ENCODE data around the gene ACR. TPM values are rescaled to one million over a fixed set of nuclear protein-coding genes. Genes with fewer than 3 reads are reported as not detected.

The ACR gene
- total and polyA plus RNA-seq, 2 experiments from 2014 or later: not detected

DNA sequence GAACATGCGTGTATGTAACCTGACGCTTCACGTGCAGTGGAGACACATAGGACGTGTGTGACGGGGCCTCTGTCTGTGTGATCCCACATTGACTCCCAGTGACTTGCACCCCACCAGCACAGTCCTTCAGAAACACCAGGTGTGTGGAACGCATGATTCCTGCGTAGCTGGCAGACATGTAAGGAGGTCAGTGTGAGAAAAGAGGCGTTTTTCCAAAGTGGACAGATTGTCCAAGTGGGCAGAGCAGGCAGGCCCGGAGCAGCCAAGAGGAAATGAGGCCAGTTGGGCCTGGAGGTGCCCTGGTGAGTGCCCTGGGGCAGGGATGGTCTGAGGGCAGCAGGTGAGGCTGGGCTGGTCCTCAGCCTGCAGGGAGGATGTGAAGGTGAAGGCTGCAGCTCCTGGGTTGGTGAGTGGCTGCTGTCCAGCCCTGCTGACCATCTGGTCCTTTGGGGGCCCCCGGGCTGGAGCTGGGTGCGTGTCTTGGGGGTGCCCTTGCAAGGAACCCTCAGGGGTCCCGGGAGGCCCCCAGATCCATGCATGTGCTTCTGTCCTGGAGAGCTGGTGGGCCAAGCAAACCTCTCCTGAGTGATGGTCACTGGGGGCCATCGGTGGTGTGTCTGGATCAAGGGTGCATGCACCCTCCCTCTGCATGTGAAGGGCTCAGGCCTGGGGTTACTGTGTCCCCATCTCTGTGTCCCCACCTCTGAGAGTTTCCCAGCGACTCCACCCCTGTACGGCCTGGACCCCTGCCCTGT lies 38.8 kb upstream of the ACR start (continued):
- TF ChIP-seq ETS1 (IDR thresholded peaks at IDR 0.05) (no peak), EZH2 (IDR thresholded peaks at IDR 0.05; ENCODE audit: low read depth, unreplicated experiment) (no peak), STAT1 (IDR thresholded peaks at IDR 0.05; ENCODE audit: unreplicated experiment) (no peak), REST (IDR thresholded peaks at IDR 0.05; ENCODE audit: unreplicated experiment) (no peak), ZNF114 (CRISPR knock-in tag; IDR thresholded peaks at IDR 0.05) (no peak), EZH2phosphoT487 (IDR thresholded peaks at IDR 0.05; ENCODE audit: unreplicated experiment) (no peak), CREB1 (CRISPR knock-in tag; IDR thresholded peaks at IDR 0.05; ENCODE audit: low read depth) (no peak), JUNB (IDR thresholded peaks at IDR 0.05; ENCODE audit: unreplicated experiment) (no peak)

GRCh38 chr22:50699756-50700386 lies 38.1 kb upstream of the ACR start:
- H3K27ac ChIP-seq (ENCODE audit: low read depth): no peak overlapping the region

More at GRCh38 chr22:50699756-50700386, 38.1 kb upstream of the ACR start:
- Histone ChIP-seq H3K4me3 (no peak overlapping the region), H4K20me1 (replicated peaks; ENCODE audit: insufficient read depth) (no peaks in the 10 kb centered on the region), H3K4me2 (no peak overlapping the region), H3K9me2 (ENCODE audit: insufficient read depth) (no peaks in the 10 kb centered on the region), H3K79me2 (replicated peaks; ENCODE audit: insufficient read depth) (no peaks in the 10 kb centered on the region), H3K36me3 (ENCODE audit: insufficient read depth) (no peaks in the 10 kb centered on the region), H3K4me1 (ENCODE audit: insufficient read depth) (no peaks in the 10 kb centered on the region), H3F3A (replicated peaks; ENCODE audit: low read depth) (peaks cover 5% of the 10 kb centered on the region; the same call in 1 of the 2 replicates), H3K27me3 (ENCODE audit: insufficient read depth) (peaks cover 19% of the 10 kb centered on the region), H2AFZ (no peak overlapping the region)
- H3K27me3 Mint-ChIP-seq (ENCODE audit: insufficient read depth, low read depth, poor library complexity): peaks cover 32% of the 10 kb centered on the region
- H3K9me3 Mint-ChIP-seq: no peaks in the 10 kb centered on the region; the same call in 2 of the 3 replicates
- H3K36me3 Mint-ChIP-seq (ENCODE audit: low read depth): no peaks in the 10 kb centered on the region; the same call in 2 of the 3 replicates
- H3K4me1 Mint-ChIP-seq: peaks cover 8% of the 10 kb centered on the region; the same call in 2 of the 3 replicates
- TF ChIP-seq POLR2AphosphoS5 (IDR thresholded peaks at IDR 0.05; ENCODE audit: low read depth) (no peak), ETS1 (IDR thresholded peaks at IDR 0.05) (no peak), CREB1 (CRISPR knock-in tag; IDR thresholded peaks at IDR 0.05; ENCODE audit: low read depth) (0 out of 2 replicates have a peak, but pooled peaks have one; percentile 20), ZNF331 (CRISPR knock-in tag; IDR thresholded peaks at IDR 0.05; ENCODE audit: low read depth) (no peak), NANOG (IDR thresholded peaks at IDR 0.05; ENCODE audit: borderline replicate concordance) (no peak), ZNF114 (CRISPR knock-in tag; IDR thresholded peaks at IDR 0.05) (no peak), STAT1 (IDR thresholded peaks at IDR 0.05; ENCODE audit: unreplicated experiment) (no peak), REST (IDR thresholded peaks at IDR 0.05; ENCODE audit: unreplicated experiment) (no peak), CTCF (conservative IDR thresholded peaks at IDR 0.05; ENCODE audit: low read depth in 2 of 2) (peak; percentile 64 to 87), EZH2 (IDR thresholded peaks at IDR 0.05; ENCODE audit: low read depth, unreplicated experiment) (no peak), EZH2phosphoT487 (IDR thresholded peaks at IDR 0.05; ENCODE audit: unreplicated experiment) (no peak)
- peak; percentile 80 for DNase-seq (ENCODE audit: low spot score)
- no peak overlapping the region for H3K27ac Mint-ChIP-seq
- peak; percentile 73 for ATAC-seq
- H3K4me3 Mint-ChIP-seq: no peak overlapping the region
